Frontal cortex (tissue), 4 donors: ENCODE results near the gene SEC61G. TPM values are rescaled to one million over a fixed set of nuclear protein-coding genes. Genes with fewer than 3 reads are reported as not detected.

Experiments used
- DNase-seq, 2 donors: peaks; one replicate each; pipeline ENCODE4 v3.0.0; 2012; ENCODE audit warnings: low spot score in 2 of 2
- FAIRE-seq: peaks from 2 replicates; lab custom pipeline; 2012; peaks lifted over from hg19 to GRCh38; lab: Jason Lieb, UNC
- total RNA-seq: library from RNA; depleted of rRNA; stranded (reverse); fragments of >200 nt; gene quantifications from one replicate; pipeline ENCODE4 v1.2.3, GENCODE V29; 2014
- donor health status: control.
- donor health status: control.
- donor health status: control.

SEC61G gene
- total RNA-seq, result 147 TPM

DNA sequence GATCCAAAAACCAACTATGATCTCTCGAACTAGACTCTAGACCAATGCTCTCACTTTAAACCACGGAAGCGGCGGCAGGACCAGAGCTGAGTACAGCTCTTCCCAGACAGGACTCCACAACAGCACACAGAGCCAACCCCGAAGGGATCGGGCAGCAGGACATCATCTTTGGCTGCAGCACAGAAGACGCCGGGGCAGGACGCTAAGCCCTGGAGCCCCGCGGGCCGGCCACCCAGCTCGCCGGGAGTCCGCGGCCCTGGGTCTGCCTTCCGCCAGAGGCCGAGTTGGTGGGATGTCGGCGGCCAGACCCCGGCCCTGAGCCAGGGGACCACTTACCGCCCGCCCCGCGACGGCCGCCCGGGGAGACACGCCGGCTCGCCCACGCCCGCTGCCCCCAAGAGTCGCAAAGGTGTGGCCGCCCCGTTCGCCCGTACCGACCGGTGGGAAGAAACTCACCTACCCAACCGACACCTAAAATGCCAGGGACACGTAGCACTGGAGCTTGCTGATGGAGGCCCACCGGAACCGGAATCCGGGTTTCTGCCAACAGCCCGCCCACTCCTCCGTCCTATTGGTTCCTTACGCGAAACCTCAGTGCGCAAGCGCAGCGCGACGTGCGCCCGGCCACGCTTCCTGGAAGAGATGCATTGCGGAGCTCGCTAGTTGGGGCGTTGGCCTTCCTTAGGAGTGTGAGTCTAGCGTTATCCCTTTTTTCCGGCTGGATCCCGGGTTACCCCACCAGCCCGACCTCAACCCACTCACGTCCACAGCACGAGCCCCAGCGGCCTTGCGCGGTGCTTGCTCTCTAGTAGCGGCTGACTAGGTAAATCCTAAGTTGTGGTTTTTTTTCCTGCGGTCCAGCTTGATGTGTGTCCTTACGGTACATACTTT, at the start of gene SEC61G:
Gene SEC61G (minus strand): TSS at position 510 of the 891 bp plus-strand sequence. CDS start 1,623 bp downstream, outside the sequence.
- DNase-seq, result peak; percentile 90 to 92
- no peak for FAIRE-seq

DNA sequence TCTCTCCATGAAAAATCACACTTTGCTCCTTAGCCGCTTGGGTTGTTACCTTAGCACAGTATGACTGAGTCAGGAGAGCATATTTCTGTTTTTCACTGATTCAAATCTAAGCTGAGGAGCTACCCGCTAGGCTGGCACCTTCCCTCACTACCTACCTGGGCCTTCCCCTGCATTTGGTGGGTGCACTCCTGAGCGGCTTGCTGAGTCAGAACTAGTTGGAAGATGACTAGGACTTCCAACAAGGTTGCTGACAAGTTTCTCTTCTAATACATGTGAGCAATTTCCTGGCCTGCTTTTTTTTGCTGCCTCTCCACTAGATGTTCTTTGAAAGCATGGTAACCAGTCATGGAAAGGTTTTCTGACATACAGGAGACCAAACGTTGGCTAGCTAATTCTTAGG, 43.8 kb upstream of the SEC61G start:
- FAIRE-seq (no peak), DNase-seq (no peak)

DNA sequence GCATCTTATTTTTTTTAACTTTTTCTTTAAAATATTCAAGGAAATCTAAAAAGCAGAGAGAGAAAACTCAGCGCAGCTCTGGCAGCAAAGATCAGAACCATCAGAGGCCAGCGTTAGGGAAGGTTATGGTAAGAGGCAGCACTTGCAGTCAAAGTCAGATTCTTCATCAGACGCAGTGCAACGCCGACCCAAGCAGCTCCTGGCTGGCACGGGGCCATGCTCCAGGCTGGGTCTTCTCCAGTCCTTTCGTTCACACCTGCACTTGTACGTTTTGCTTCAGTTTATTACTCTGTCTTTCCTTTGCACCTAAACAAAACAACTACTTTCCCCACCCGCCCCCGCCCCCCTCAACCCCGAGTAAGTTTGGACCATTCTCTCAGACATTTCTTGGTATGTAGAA, 43.1 kb upstream of the SEC61G start:
- DNase-seq (no peak), FAIRE-seq (no peak)

DNA sequence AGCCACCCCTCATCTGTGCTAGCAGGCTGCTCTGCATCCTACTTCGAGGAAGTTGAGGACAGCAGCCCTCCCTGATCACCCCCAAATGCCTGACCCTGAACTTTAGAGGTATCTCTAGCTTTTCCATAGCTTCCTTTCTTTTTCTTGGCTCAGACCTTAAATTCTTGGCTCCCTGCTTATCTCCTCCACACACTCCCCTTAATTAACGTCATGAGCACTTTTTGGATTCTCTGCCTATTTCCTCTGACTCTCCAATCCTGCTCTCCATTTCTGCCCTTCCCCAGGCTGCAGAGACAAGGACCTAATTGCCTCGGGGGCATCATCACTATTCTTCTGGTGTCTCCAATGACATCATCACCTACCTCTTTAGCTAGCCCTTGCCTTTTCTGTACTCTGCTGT, 40.8 kb upstream of the SEC61G start:
- no peak for DNase-seq
- FAIRE-seq, result no peak

DNA sequence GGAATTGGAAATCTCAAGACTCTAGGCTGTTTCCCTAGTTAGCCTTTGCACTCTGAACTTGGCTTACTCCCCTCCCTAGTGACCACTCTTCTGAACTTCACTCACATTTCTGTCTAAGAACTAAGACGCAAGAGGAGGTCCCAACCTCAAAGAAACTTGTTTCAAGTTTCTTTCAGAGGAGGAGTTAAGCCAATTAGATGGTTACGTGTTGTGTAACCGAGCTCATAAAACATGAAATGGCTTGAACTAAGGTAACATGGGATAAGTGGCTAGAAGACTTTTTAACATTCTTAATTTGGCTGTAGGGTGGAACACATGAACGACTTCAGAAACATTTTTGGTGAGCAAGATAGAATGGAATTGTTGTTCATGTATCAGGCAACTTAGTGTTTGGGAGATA, 39.5 kb upstream of the SEC61G start:
- DNase-seq, result no peak
- no peak for FAIRE-seq

DNA sequence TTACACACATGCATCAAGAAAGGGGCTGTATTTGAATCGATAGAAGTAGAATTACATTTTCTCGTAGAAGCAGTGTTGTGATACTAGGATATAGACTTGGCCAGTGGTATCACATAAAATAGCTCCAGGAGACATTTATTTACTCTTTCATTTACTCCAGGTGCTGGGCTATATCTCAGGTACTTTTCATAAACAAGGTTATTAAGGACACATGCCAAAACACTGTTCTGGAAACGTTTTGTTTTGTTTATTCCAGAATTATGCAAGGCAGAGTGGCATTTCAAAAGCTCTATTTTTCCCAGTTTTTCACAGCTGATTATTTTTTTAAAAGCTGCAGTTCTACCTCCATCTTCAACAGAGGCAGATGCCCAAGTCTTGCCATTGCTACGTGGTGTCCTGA, 37.8 kb upstream of the SEC61G start:
- DNase-seq (no peak), FAIRE-seq (no peak)

DNA sequence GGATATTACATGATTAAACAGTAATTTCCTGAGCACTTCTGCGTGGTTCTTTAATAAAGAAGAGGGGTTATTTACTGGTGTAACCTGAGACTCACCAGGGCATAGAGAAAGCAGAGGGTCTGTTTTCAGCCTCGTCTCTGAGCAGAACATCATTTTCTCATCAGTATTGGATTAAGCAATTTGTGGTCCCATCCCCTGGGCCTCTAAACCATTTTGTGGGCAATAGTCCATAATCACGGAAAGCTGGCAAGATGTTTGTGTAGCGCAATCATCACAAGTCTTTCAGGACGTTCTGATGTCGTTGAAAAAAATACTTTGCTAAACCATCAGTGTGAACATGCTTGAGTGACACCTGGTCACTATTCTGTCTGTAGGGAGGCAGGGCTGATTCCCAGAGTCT, 37.1 kb upstream of the SEC61G start:
- DNase-seq (no peak), FAIRE-seq (no peak)

DNA sequence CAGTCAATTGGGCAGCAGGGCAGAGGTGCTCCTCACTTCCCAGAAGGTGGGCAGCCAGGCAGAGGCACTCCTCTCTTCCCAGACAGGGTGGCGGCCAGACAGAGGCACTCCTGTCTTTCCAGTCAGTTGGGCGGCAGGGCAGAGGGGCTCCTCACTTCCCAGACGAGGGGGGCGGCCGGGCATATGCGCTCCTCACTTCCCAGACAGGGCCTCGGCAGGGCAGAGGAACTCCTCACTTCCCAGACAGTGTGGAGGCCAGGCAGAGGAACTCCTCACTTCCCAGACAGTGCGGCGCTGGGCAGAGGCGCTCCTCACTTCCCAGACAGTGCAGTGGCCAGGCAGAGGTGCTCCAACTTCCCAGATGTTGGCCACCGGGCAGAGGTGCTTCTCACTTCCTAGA, 33.4 kb upstream of the SEC61G start:
- FAIRE-seq, result no peak
- DNase-seq, result no peak

DNA sequence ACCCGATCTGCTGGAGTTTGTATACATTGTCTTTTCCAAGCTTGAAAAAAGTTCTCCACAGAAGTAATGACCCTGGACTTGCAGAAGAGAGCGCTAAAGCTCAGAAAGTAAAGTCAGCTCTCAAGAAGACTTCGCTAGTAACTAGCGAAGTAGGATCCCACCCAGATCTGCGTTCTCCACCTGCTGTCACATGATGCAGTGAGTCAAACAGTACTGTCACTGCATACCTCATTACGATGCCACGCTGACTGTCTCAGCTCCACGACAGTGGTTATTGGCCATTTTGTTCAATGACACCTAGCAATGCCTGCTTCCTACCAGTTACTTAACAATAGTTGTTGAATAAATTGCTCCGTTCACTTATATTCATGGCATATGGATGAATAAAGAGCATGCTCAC, 29.7 kb upstream of the SEC61G start:
- FAIRE-seq (no peak), DNase-seq (peak; percentile 29 to 78)

DNA sequence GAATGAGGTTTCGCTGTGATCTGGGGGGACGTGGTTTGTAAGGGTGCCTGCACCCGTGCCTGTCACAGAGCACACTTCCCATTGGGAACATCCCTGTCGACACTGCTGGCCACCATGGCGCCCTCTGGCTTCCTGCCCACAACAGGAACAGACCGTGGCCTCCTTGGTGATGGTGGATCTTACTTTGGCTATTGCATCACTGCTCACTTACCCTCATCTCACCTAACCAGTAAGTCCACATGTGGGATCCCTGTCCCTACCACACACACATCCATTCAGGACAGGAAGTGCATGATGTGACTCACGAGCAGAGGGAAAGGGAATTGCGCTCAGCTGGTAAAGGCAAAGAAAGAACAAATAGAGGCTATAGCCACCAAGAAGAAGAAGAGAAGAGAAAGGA, 26.2 kb upstream of the SEC61G start:
- DNase-seq (no peak), FAIRE-seq (no peak)

DNA sequence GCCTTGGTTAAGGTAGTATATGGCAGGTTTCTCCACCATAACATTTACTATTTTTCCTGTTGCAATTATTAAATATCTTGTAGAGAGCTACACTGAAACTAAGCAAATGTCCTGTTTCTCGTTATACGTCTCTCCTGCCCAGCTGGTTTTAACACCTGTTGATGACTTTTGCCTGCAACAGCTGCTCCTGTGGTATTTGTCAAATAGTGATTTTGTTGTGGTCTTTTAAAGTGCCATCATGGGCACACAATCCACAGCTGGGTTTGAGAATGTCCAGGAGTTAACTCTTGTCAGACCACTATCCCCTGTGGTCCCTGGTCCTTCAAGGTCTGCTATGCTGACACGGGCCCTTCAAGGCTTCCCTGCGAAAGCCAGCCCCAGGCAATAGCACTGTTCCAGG, 24.9 kb upstream of the SEC61G start:
- FAIRE-seq, result no peak
- no peak for DNase-seq

DNA sequence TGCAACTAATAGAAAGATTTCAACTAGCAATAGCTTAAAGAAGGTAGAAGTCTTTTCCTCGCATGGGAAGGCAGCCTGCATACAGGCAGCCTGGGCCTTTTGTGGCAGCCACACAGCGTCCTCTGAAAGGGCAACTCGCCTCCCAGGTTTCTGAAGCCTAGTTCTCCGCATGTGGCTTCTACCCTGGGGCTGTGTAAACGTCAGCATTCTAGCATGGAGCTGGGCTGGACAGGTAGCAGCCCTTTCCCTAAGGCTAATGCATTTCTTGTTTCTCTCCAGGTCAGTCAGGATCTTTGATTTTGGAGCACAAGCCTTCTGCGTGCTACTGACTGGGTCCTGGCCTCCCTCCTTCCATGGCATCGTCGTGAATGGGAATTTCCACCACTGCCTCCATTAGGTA, 23.8 kb upstream of the SEC61G start:
- DNase-seq (no peak), FAIRE-seq (no peak)

DNA sequence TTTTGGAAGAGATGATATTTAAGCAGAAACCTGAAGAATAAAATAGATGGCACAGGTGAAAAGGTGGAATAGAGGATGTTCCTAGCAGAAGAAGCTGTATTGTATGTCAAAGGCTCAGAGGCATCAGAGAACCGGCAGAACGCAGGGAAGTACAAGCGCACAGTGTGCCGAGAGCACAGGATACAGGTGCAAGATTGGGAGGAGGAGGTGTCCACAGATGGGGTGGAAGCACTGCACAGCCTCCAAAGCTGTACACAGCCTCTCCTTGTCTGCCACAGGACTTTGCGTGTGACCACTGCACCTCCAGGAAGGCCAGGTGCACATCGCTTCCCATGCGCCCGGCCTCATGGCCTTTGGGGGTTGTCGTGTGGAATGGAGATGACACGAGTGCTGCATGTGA, 23.3 kb upstream of the SEC61G start:
- no peak for DNase-seq
- FAIRE-seq, result no peak

DNA sequence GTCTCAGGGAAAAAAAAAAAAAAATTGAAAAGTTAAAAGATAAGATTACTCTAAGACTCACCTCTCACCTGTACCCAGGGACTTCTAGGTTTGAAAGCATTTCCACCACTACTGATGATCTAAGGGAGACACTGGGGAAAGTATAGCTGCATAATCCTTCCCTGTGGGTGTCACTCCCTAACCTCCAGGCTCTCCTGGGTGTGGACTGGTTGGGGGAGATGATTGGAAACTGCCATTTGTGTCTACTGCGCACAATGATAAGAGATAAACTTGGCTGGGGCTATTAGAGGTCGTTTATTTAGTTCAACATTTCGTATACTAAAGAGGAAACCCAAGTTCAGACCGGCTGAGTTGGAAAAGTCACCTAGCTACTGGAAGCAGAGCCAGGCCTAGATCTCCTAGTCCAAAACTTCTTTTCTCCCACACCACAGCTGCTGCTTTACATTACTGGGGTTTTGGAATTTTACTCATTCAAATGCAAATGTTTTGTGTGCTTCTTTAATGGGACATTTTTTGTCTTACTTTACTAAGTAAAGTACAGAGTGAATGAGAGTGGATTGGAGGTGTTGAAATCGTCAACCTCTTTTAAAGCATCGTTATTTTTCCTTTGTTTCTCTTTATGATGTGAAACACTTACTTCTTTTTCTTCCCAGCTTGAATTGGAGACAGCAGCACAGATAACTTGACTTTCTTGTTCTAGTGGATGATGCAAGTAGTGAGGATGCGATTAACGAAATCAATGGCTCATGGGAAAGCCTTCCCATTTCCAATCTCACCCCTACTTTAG, 22.3 kb upstream of the SEC61G start:
- FAIRE-seq, result no peak
- no peak for DNase-seq

DNA sequence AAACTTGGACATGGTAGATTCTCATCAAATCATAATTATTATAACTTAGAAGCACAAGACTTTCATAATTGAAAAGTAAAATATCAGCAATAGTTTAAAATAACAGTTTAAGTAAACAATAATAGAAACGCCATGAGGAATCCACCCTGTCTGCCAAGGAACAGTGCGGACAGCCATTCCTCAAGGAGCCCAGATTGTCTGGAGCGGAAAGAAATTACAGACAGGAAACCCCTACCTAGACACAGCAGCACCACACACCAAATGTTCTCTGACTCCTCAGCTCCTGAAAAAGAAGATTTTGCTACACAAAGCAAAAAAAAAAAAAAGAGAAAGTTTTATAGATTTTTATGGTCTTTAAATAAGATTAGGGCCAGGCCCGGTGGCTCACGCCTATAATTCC, 21.5 kb upstream of the SEC61G start:
- DNase-seq, result no peak
- no peak for FAIRE-seq

DNA sequence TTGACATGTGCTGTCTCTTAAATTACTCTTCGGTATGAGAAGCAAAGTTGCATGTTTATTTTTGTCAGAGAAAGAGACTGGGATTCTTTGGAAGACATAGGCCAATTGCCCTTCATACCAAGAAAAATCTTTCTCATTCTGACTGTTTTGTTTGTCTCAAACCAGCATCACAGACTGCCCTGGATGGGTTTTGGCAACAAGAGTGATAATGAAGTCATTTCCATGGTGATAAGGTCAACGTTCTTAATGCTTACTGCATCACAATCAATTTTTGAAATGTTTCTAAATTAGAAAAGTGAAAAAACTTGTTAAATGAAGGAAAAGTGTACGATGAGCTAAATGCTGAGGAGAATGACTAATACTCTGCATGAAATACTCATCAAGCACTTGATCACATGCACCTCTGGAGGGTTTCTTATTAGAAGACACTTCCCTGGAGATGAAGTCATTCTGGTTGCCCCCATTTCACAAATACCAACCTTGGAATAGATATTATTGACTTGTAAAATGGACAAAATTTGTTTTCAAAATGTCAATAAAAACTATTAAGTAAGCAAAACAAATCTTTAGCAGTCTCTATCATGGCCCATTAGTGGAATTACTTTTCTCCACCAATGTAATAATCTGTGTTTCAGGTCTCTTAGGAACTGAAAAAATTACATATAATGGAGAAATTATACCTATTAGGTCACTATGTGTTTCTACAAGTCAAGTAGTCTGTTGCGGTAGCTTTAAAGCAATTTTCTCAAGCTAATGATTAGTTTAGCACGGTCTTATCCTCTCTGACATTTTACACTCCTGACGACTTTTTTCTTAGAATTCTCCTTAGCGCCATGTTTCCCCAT, 19.9 kb upstream of the SEC61G start:
- DNase-seq (no peak), FAIRE-seq (no peak)

DNA sequence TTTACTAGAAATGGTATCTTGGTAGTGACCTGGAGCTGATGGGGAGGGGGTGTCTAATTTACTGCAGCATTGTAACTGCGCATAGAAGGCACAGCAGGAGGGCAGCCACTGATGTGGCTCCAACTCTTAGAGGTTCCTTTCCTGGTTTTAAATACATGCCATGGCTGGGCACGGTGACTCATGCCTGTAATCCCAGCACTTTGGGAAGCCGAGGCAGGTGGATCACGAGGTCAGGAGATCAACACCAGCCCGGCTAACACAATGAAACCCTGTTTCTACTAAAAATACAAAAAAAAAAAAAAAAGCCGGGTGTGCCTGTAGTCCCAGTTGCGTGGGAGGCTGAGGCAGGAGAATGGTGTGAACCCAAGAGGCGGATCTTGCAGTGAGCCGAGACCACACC, 19.2 kb upstream of the SEC61G start:
- FAIRE-seq (no peak), DNase-seq (no peak)

DNA sequence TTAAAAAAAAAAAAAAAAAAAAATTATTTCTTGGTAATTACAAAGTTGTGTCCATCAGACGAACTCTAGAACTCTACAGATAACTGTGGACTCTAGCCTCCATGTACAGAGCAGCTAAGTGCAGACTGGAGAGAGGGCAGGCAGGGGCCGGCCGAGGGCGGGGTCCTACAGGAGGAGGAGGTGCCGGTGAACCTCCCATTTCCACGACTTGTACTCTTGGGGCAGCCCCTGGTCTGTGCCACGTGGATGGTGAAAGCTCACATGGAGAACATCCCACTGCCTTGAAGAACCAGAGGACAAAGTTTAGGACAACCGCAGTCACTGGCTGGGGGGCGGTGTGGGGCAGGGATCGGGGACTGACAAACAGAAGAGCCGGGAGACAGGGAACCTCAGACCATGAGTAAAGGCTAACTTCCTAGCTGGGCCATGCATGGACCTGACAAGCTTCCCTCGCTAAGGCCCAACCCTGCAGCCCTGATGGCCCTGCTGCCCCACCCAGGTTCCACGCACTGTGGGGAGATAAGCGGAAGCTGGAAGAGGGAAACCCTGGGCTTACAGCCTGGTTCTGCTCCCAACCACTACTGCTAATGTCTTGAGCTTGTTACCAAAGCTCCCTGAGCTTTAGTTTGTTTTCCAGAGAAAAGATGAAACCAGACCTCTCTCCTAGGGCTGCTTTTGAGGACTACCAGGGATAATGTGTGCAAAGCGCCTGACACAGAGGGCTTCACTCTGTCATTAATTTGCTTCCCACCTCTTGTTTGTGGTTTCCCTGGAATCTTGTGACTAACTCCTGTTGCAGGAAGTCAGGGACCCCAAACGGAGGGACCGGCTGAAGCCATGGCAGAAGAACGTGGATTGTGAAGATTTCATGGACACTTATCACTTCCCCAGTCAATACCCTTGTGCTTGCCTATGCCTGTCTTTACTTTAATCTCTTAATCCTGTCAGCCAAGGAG, 16.1 kb upstream of the SEC61G start:
- no peak for FAIRE-seq
- DNase-seq, result no peak
